ENCODE measurements around the gene EYS. TPM values are rescaled to one million over a fixed set of nuclear protein-coding genes. Genes with fewer than 3 reads are reported as not detected.
"Not testable (repeated sequence)": the region's sequence is repeated elsewhere in the genome, so short reads cannot be mapped to it uniquely, and the experiment has no call there.

The EYS gene
- total and polyA plus RNA-seq, 9 of the 15 experiments (the other 6 are each of a cell fraction or from before 2014, with no cell fraction given), result 0.03 to 0.36 (median 0.10) TPM; not detected in 2

- in situ Hi-C loops (cut with MboI), result no loop called here
- TF ChIP-seq E2F6 (IDR thresholded peaks at IDR 0.05; ENCODE audit: borderline replicate concordance in 1 of 2, extremely low read depth in 1 of 2, insufficient read depth in 1 of 2, insufficient read length in 1 of 2, low read depth in 1 of 2, low read length in 1 of 2, poor library complexity in 1 of 2, severe bottlenecking in 1 of 2) (no peak), ZNF609 (CRISPR knock-in tag; IDR thresholded peaks at IDR 0.05; ENCODE audit: borderline replicate concordance) (no peak), ZFP91 (CRISPR knock-in tag; IDR thresholded peaks at IDR 0.05) (no peak)
- BruUV-seq (replicated peaks), result no TSS peak
- Histone ChIP-seq H3K9me1 (ENCODE audit: control insufficient read depth, insufficient read depth, low read length) (no peaks in the 10 kb centered on the region), H3K9me3 (replicated peaks; ENCODE audit: control insufficient read depth, insufficient read depth, low read depth, low read length) (0 out of 2 replicates have a peak, but pooled peaks cover 2% of the 10 kb centered on the region), H3K4me3 (no peak overlapping the region), H2AFZ (ENCODE audit: low read depth, low read length) (no peak overlapping the region), H3K36me3 (ENCODE audit: control insufficient read depth, insufficient read depth, low read length) (no peaks in the 10 kb centered on the region), H3K27me3 (ENCODE audit: control insufficient read depth in 2 of 2, insufficient read depth in 2 of 2, low read length in 2 of 2) (no peaks in the 10 kb centered on the region), H3K9ac (ENCODE audit: insufficient read depth in 1 of 2, low read depth in 2 of 2, low read length in 2 of 2) (no peak overlapping the region), H3K4me2 (ENCODE audit: insufficient read depth, low read length) (no peak overlapping the region), H3K27ac (ENCODE audit: extremely low read depth, low read depth, low read length) (no peak overlapping the region), H3K79me2 (ENCODE audit: control insufficient read depth, insufficient read depth, low read length) (no peaks in the 10 kb centered on the region), H3K4me1 (replicated peaks in 1 of 2; ENCODE audit: control insufficient read depth in 2 of 2, insufficient read depth in 2 of 2, low read length in 2 of 2) (no peaks in the 10 kb centered on the region), H4K20me1 (replicated peaks; ENCODE audit: control insufficient read depth, insufficient read depth, low read length) (no peaks in the 10 kb centered on the region)
- ATAC-seq (no peak), FAIRE-seq (no peak), DNase-seq (ENCODE audit: extremely low read depth in 1 of 4, low spot score in 3 of 4) (no peak)
- ChIA-PET CTCF (ENCODE audit: low intra/inter-chr PET ratio) (no interaction called here), POLR2A (no interaction called here)
- intact Hi-C loops (cut with micrococcal nuclease), result no loop called here
Measured at GRCh38 chr6:64243618-64244017, 1463.4 kb downstream of the EYS start.

- H3K4me2 ChIP-seq (ENCODE audit: insufficient read depth, low read length); BruUV-seq (replicated peaks); ATAC-seq; intact Hi-C loops (cut with micrococcal nuclease); H3K79me2 ChIP-seq (ENCODE audit: control insufficient read depth, insufficient read depth, low read length); H3K36me3 ChIP-seq (ENCODE audit: control insufficient read depth, insufficient read depth, low read length); H4K20me1 ChIP-seq (replicated peaks; ENCODE audit: control insufficient read depth, insufficient read depth, low read length); H3K27me3 ChIP-seq (ENCODE audit: control insufficient read depth in 2 of 2, insufficient read depth in 2 of 2, low read length in 2 of 2); DNase-seq (ENCODE audit: extremely low read depth in 1 of 4, low spot score in 3 of 4); H3K9ac ChIP-seq (ENCODE audit: insufficient read depth in 1 of 2, low read depth in 2 of 2, low read length in 2 of 2); H3K9me3 ChIP-seq (replicated peaks; ENCODE audit: control insufficient read depth, insufficient read depth, low read depth, low read length); CTCF ChIA-PET (ENCODE audit: low intra/inter-chr PET ratio); H3K27ac ChIP-seq (ENCODE audit: extremely low read depth, low read depth, low read length); H3K4me3 ChIP-seq; H3K9me1 ChIP-seq (ENCODE audit: control insufficient read depth, insufficient read depth, low read length); H3K4me1 ChIP-seq (replicated peaks in 1 of 2; ENCODE audit: control insufficient read depth in 2 of 2, insufficient read depth in 2 of 2, low read length in 2 of 2); FAIRE-seq; H2AFZ ChIP-seq (ENCODE audit: low read depth, low read length); POLR2A ChIA-PET; in situ Hi-C loops (cut with MboI): not testable (repeated sequence)
- WGBS (ENCODE audit: insufficient coverage, low coverage, missing lambda C conversion rate), result 0% methylated on average over 2 of the region's 2 CpGs
Measured at GRCh38 chr6:64238908-64239307, 1468.1 kb downstream of the EYS start.
